DOHH2 (cell line): ENCODE data around the gene HBG2.

Source experiments
- H3F3A ChIP-seq: fragments of 200-600 bp; sonication (generic), shearing (Covaris generic); 2 replicates; pipeline ENCODE4 v1.6.0; 2016; ENCODE audit warnings: antibody characterized with exemption, mild to moderate bottlenecking; ENCODE audit not compliant: control insufficient read depth, insufficient read depth
- H3K27ac ChIP-seq: fragments of 200-600 bp; sonication (generic); 2 replicates; pipeline ENCODE4 v1.5.1; 2014; ENCODE audit warnings: low read depth, mild to moderate bottlenecking, low read length, moderate library complexity
- H3K27me3 ChIP-seq: fragments of 200-600 bp; sonication (generic); 2 replicates; pipeline ENCODE4 v1.6.1; 2014; ENCODE audit warnings: mild to moderate bottlenecking, low read length, mixed read lengths; ENCODE audit not compliant: control insufficient read depth
- H3K36me3 ChIP-seq: fragments of 200-600 bp; sonication (generic); 2 replicates; pipeline ENCODE4 v1.6.1; 2014; ENCODE audit warnings: mild to moderate bottlenecking, low read length, moderate library complexity, mixed read lengths; ENCODE audit not compliant: control insufficient read depth
- H3K4me1 ChIP-seq: fragments of 200-600 bp; sonication (generic); 2 replicates; pipeline ENCODE4 v1.6.1; 2014; ENCODE audit warnings: mild to moderate bottlenecking, low read length, mixed read lengths; ENCODE audit not compliant: control insufficient read depth
- H3K4me2 ChIP-seq: fragments of 200-600 bp; sonication (generic); 2 replicates; pipeline ENCODE4 v1.6.0; 2014; ENCODE audit warnings: mild to moderate bottlenecking, low read length, moderate library complexity
- H3K4me3 ChIP-seq: fragments of 200-600 bp; sonication (generic); 2 replicates; pipeline ENCODE4 v1.5.1; 2014; ENCODE audit warnings: mild to moderate bottlenecking, low read length, mixed read lengths
- H3K79me2 ChIP-seq: fragments of 200-600 bp; sonication (generic); 2 replicates; pipeline ENCODE4 v1.6.1; 2014; ENCODE audit warnings: mild to moderate bottlenecking, low read length, mixed read lengths; ENCODE audit not compliant: control insufficient read depth
- H3K9me2 ChIP-seq: fragments of 200-600 bp; sonication (generic); replicated peaks from 2 replicates; pipeline ENCODE4 v1.6.1; 2014; ENCODE audit warnings: mild to moderate bottlenecking, low read length, mixed read lengths; ENCODE audit not compliant: control insufficient read depth
- H3K9me3 ChIP-seq: fragments of 200-600 bp; sonication (generic); 2 replicates; pipeline ENCODE4 v1.6.1; 2014; ENCODE audit warnings: antibody characterized with exemption, low read length, mixed read lengths; ENCODE audit not compliant: control insufficient read depth, insufficient read depth
- H4K20me1 ChIP-seq: fragments of 200-600 bp; sonication (generic); 2 replicates; pipeline ENCODE4 v1.6.0; 2014; ENCODE audit warnings: low read depth, mild to moderate bottlenecking, antibody characterized with exemption, low read length, moderate library complexity; ENCODE audit not compliant: control insufficient read depth, insufficient read depth
- EZH2phosphoT487 ChIP-seq: fragments of 200-600 bp; sonication (generic); IDR thresholded peaks from 2 replicates; pipeline ENCODE4 v1.6.1; 2017; ENCODE audit warnings: borderline replicate concordance, mild to moderate bottlenecking, antibody characterized with exemption, low read length, moderate library complexity, mixed read lengths
- TF ChIP-seq, protein P1 (sequence below): fragments of 200-600 bp; sonication (generic); IDR thresholded peaks from one replicate; pipeline ENCODE4 v1.5.1; 2014; ENCODE audit warnings: antibody characterized with exemption, mild to moderate bottlenecking, low read depth, low read length; ENCODE audit not compliant: poor library complexity, severe bottlenecking

HBG2 gene

DNA sequence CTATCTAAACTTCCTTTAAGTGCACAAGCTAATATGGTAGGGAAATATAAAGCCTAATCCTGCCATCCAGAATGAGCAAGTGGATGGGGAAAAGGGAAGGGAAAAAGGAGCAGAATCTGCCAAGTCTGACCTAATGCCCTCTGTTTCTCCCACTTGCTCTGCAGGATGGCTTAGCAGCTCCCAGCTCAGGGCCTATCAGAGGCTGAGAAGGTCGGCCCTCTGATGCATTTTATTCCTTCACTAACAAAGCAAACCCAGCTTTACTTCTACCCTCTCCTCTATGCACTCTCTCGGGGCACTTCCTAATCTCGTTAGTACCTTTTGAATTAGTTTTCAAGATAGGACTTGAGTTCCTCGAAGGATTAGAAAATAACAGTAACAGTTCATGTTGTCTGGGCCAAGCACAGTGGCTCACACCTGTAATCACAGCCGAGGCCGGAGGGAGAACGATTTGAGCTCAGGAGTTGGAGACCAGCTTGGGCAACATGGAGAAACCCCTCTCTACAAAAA is 44.1 kb downstream of the HBG2 start:
- H3K27me3 ChIP-seq = no peaks in the 10 kb centered on the region
- H3K27ac ChIP-seq = no peak overlapping the region
- no peaks in the 10 kb centered on the region for H3K36me3 ChIP-seq
- TF ChIP-seq, protein P1, sequence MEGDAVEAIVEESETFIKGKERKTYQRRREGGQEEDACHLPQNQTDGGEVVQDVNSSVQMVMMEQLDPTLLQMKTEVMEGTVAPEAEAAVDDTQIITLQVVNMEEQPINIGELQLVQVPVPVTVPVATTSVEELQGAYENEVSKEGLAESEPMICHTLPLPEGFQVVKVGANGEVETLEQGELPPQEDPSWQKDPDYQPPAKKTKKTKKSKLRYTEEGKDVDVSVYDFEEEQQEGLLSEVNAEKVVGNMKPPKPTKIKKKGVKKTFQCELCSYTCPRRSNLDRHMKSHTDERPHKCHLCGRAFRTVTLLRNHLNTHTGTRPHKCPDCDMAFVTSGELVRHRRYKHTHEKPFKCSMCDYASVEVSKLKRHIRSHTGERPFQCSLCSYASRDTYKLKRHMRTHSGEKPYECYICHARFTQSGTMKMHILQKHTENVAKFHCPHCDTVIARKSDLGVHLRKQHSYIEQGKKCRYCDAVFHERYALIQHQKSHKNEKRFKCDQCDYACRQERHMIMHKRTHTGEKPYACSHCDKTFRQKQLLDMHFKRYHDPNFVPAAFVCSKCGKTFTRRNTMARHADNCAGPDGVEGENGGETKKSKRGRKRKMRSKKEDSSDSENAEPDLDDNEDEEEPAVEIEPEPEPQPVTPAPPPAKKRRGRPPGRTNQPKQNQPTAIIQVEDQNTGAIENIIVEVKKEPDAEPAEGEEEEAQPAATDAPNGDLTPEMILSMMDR = no peak
- no peaks in the 10 kb centered on the region for H4K20me1 ChIP-seq
- no peaks in the 10 kb centered on the region for H3K4me1 ChIP-seq
- H3K9me2 ChIP-seq = no peaks in the 10 kb centered on the region
- no peaks in the 10 kb centered on the region for H3K9me3 ChIP-seq
- no peak overlapping the region for H3K4me2 ChIP-seq
- H3K4me3 ChIP-seq = no peak overlapping the region
- no peaks in the 10 kb centered on the region for H3F3A ChIP-seq
- no peaks in the 10 kb centered on the region for H3K79me2 ChIP-seq

DNA sequence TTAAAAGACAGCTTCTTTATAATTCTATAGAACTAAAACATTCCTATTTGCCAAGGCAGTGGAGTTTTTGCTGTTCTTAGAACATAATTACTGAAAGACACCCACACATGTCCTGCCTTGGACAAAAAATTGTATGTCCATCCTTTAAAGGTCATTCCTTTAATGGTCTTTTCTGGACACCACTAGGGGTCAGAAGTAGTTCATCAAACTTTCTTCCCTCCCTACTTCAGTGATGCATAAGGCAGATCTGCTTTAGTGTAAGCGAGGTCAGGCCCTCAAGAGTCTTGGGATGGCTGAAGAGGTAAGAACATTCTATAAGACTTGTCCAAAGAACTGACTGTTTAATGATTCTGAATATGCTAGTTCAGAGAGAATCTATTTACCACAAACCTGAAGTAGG is 49.8 kb downstream of the HBG2 start:
- H3K4me1 ChIP-seq = no peaks in the 10 kb centered on the region
- no peak overlapping the region for H3K27ac ChIP-seq
- no peaks in the 10 kb centered on the region for H3F3A ChIP-seq
- H3K4me2 ChIP-seq = no peak overlapping the region
- no peaks in the 10 kb centered on the region for H3K79me2 ChIP-seq
- H3K36me3 ChIP-seq = no peaks in the 10 kb centered on the region
- H3K9me3 ChIP-seq = no peaks in the 10 kb centered on the region
- no peaks in the 10 kb centered on the region for H4K20me1 ChIP-seq
- no peak overlapping the region for H3K4me3 ChIP-seq
- no peaks in the 10 kb centered on the region for H3K27me3 ChIP-seq
- TF ChIP-seq, protein P1 = peak; percentile 26
- no peak for TF ChIP-seq EZH2phosphoT487
- no peaks in the 10 kb centered on the region for H3K9me2 ChIP-seq

- no peak for TF ChIP-seq EZH2phosphoT487
- TF ChIP-seq, protein P1 = no peak
- Histone ChIP-seq H3K79me2 (no peaks in the 10 kb centered on the region), H4K20me1 (no peaks in the 10 kb centered on the region), H3F3A (no peaks in the 10 kb centered on the region), H3K9me2 (no peaks in the 10 kb centered on the region), H3K4me3 (no peak overlapping the region), H3K9me3 (no peaks in the 10 kb centered on the region), H3K27me3 (no peaks in the 10 kb centered on the region), H3K27ac (no peak overlapping the region), H3K36me3 (no peaks in the 10 kb centered on the region), H3K4me2 (no peak overlapping the region), H3K4me1 (no peaks in the 10 kb centered on the region)
These were observed 51.2 kb downstream of the HBG2 start for GRCh38 chr11:5203366-5203765.
